Liver (tissue), 9 donors: ENCODE measurements around the gene DNAJB14. TPM values are rescaled to one million over a fixed set of nuclear protein-coding genes. Genes with fewer than 3 reads are reported as not detected.

Experiments
- DNase-seq: peaks from one replicate; pipeline ENCODE4 v3.0.0-alpha.2; 2017; ENCODE audit warnings: low spot score
- H3K27ac ChIP-seq, 2 donors: one replicate each; pipeline ENCODE4 v1.7.0; 2013; ENCODE audit warnings: inconsistent platforms in 2 of 2, low read length in 2 of 2, control low read depth in 1 of 2, low read depth in 1 of 2, mild to moderate bottlenecking in 1 of 2
- H3K27me3 ChIP-seq, 4 donors: one replicate each; pipeline versions ENCODE4 v1.6.1 to v1.7.0; 2013; ENCODE audit warnings: low read length in 3 of 4, inconsistent platforms in 1 of 4, mild to moderate bottlenecking in 1 of 4, moderate library complexity in 1 of 4; ENCODE audit not compliant: control insufficient read depth in 4 of 4, insufficient read depth in 4 of 4
- H3K36me3 ChIP-seq, 4 donors: one replicate each; pipeline versions ENCODE4 v1.6.1 to v1.7.0; 2013; ENCODE audit warnings: low read length in 3 of 4, mild to moderate bottlenecking in 3 of 4, low read depth in 1 of 4, moderate library complexity in 1 of 4; ENCODE audit not compliant: control insufficient read depth in 4 of 4, insufficient read depth in 3 of 4
- H3K4me1 ChIP-seq, 4 donors: one replicate each; pipeline versions ENCODE4 v1.6.1 to v1.7.0; 2013; ENCODE audit warnings: low read length in 3 of 4, mild to moderate bottlenecking in 3 of 4, moderate library complexity in 1 of 4; ENCODE audit not compliant: control insufficient read depth in 4 of 4, insufficient read depth in 4 of 4
- H3K4me3 ChIP-seq, 3 donors: one replicate each; pipeline versions ENCODE4 v1.6.1 to v1.7.0; 2013; ENCODE audit warnings: low read length in 3 of 3, control low read depth in 1 of 3, low read depth in 1 of 3, mild to moderate bottlenecking in 1 of 3
- H3K9ac ChIP-seq, 2 donors: one replicate each; pipeline ENCODE4 v1.7.0; 2013; ENCODE audit warnings: low read length in 2 of 2, mild to moderate bottlenecking in 2 of 2, moderate library complexity in 2 of 2, control low read depth in 1 of 2, low read depth in 1 of 2
- H3K9me3 ChIP-seq, 4 donors: one replicate each; pipeline versions ENCODE4 v1.6.1 to v1.7.0; 2013; ENCODE audit warnings: low read length in 3 of 4; ENCODE audit not compliant: control insufficient read depth in 4 of 4
- GABPA ChIP-seq, 2 donors: IDR thresholded peaks in 1 of 2; conservative IDR thresholded peaks in 1 of 2; 2 replicates each; pipeline ENCODE4 v1.6.1; 2016; ENCODE audit warnings: antibody characterized with exemption in 2 of 2, mild to moderate bottlenecking in 1 of 2, moderate library complexity in 1 of 2
- HNF4A ChIP-seq, 2 donors: conservative IDR thresholded peaks; 2 replicates each; pipeline ENCODE4 v1.6.1; 2016; ENCODE audit warnings: antibody characterized with exemption in 2 of 2, mild to moderate bottlenecking in 2 of 2
- NR2F2 ChIP-seq: IDR thresholded peaks from 2 replicates; pipeline ENCODE4 v1.6.1; 2016; ENCODE audit warnings: antibody characterized with exemption
- RAD21 ChIP-seq, 2 donors: IDR thresholded peaks; 2 replicates each; pipeline ENCODE4 v1.6.1; 2016; ENCODE audit warnings: antibody characterized with exemption in 2 of 2, mild to moderate bottlenecking in 2 of 2
- REST ChIP-seq: IDR thresholded peaks from 2 replicates; pipeline ENCODE4 v1.6.1; 2016; ENCODE audit warnings: antibody characterized with exemption, mild to moderate bottlenecking
- RXRA ChIP-seq, 2 donors: IDR thresholded peaks; 2 replicates each; pipeline ENCODE4 v1.6.1; 2017 to 2018; ENCODE audit warnings: antibody characterized with exemption in 2 of 2, mild to moderate bottlenecking in 1 of 2
- SP1 ChIP-seq: IDR thresholded peaks from 2 replicates; pipeline ENCODE4 v1.6.1; 2018; ENCODE audit warnings: antibody characterized with exemption, mild to moderate bottlenecking
- TAF1 ChIP-seq: conservative IDR thresholded peaks from 2 replicates; pipeline ENCODE4 v1.6.1; 2016; ENCODE audit warnings: antibody characterized with exemption, mild to moderate bottlenecking
- WGBS: extraction: QIAGEN DNeasy Blood & Tissue Kit; methylation state at CpG from one replicate; pipeline ENCODE4 v1.1.7; 2013; 5-methylcytosine and 5-hydroxymethylcytosine counted together
- polyA plus RNA-seq, 2 donors: library from polyadenylated mRNA; stranded (reverse) in 1 of 2; unstranded in 1 of 2; fragments of 200-250 nt in 1 of 2; fragments of >200 nt in 1 of 2; fragmentation: Nextera tagmentation in 1 of 2; extraction: Ambion mirVana in 1 of 2; gene quantifications; one replicate each; pipeline versions ENCODE4 v1.2.1 to v1.2.3, GENCODE V29; 2013 to 2015
- total RNA-seq, 2 donors: library from RNA; depleted of rRNA; stranded (reverse); fragments of >200 nt; gene quantifications; one replicate each; pipeline ENCODE4 v1.2.3, GENCODE V29; 2014
- TF ChIP-seq, protein P1 (sequence below): IDR thresholded peaks from 2 replicates; pipeline ENCODE4 v1.6.1; 2016; ENCODE audit warnings: antibody characterized with exemption
- TF ChIP-seq, protein P2 (sequence below): IDR thresholded peaks from 2 replicates; pipeline ENCODE4 v1.6.1; 2016; ENCODE audit warnings: antibody characterized with exemption
- TF ChIP-seq, protein P3 (sequence below): fragments of 150-350 bp; IDR thresholded peaks from 2 replicates; pipeline ENCODE4 v1.5.1; 2017; ENCODE audit warnings: improper control_type of control experiment, low read depth, low read length; ENCODE audit not compliant: missing input control
- donor health status: healthy.
- donor health status: healthy.
- donor health status: healthy.
- donor health status: healthy.
- donor health status: healthy.

DNAJB14 gene
- total and polyA plus RNA-seq, 4 donors, result 8.1 to 15.1 (median 8.9) TPM

DNA sequence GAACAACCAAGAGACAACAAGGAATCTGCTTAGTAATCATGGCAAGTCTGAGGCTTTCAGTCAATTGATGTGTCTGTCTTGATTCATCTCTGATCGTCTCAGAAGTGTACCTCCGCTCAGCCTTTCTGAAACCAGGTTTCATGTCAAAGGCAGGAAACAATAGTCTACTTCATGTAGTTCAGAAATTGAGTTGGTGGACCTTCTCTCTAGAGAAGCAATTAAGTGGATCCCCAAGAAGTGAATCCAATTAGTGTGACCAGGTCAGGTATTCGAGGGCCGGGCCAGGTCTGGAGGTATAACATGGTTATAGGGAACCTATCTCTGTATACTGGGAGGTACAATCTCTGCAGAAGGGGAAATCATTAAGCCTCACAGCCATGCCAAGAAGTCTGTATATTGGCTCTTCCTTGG, 97.8 kb downstream of the DNAJB14 start:
- 92% methylated on average over 4 of the region's 4 CpGs for WGBS

More for the DNA sequence above, 97.8 kb downstream of the DNAJB14 start:
- Histone ChIP-seq H3K9me3 (no peaks in the 10 kb centered on the region), H3K27me3 (no peaks in the 10 kb centered on the region), H3K4me3 (no peak overlapping the region), H3K9ac (no peak overlapping the region), H3K27ac (no peak overlapping the region), H3K36me3 (no peaks in the 10 kb centered on the region), H3K4me1 (no peaks in the 10 kb centered on the region)
- DNase-seq, result no peak
- TF ChIP-seq, protein P1, sequence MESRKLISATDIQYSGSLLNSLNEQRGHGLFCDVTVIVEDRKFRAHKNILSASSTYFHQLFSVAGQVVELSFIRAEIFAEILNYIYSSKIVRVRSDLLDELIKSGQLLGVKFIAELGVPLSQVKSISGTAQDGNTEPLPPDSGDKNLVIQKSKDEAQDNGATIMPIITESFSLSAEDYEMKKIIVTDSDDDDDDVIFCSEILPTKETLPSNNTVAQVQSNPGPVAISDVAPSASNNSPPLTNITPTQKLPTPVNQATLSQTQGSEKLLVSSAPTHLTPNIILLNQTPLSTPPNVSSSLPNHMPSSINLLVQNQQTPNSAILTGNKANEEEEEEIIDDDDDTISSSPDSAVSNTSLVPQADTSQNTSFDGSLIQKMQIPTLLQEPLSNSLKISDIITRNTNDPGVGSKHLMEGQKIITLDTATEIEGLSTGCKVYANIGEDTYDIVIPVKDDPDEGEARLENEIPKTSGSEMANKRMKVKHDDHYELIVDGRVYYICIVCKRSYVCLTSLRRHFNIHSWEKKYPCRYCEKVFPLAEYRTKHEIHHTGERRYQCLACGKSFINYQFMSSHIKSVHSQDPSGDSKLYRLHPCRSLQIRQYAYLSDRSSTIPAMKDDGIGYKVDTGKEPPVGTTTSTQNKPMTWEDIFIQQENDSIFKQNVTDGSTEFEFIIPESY, result no peak
- no peak for TF ChIP-seq TAF1
- TF ChIP-seq GABPA (IDR thresholded peaks at IDR 0.05 in 1 of 2, conservative IDR thresholded peaks at IDR 0.05 in 1 of 2), result no peak
- no peak for TF ChIP-seq RAD21 (IDR thresholded peaks at IDR 0.05)
- no peak for TF ChIP-seq NR2F2
- TF ChIP-seq REST, result no peak
- no peak for TF ChIP-seq RXRA (IDR thresholded peaks at IDR 0.05)
- TF ChIP-seq SP1, result no peak
- TF ChIP-seq, protein P2, sequence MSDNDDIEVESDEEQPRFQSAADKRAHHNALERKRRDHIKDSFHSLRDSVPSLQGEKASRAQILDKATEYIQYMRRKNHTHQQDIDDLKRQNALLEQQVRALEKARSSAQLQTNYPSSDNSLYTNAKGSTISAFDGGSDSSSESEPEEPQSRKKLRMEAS, result no peak
- TF ChIP-seq, protein P3, sequence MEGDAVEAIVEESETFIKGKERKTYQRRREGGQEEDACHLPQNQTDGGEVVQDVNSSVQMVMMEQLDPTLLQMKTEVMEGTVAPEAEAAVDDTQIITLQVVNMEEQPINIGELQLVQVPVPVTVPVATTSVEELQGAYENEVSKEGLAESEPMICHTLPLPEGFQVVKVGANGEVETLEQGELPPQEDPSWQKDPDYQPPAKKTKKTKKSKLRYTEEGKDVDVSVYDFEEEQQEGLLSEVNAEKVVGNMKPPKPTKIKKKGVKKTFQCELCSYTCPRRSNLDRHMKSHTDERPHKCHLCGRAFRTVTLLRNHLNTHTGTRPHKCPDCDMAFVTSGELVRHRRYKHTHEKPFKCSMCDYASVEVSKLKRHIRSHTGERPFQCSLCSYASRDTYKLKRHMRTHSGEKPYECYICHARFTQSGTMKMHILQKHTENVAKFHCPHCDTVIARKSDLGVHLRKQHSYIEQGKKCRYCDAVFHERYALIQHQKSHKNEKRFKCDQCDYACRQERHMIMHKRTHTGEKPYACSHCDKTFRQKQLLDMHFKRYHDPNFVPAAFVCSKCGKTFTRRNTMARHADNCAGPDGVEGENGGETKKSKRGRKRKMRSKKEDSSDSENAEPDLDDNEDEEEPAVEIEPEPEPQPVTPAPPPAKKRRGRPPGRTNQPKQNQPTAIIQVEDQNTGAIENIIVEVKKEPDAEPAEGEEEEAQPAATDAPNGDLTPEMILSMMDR, result no peak
- TF ChIP-seq HNF4A (conservative IDR thresholded peaks at IDR 0.05), result no peak
